ENCODE measurements around the gene PEX5L. TPM values are rescaled to one million over a fixed set of nuclear protein-coding genes. Genes with fewer than 3 reads are reported as not detected.
A peak's percentile ranks its signal among the peaks of the same experiment; 100 is the strongest.

Gene PEX5L
- polyA plus RNA-seq, 1 experiment = 0.14 TPM

DNA sequence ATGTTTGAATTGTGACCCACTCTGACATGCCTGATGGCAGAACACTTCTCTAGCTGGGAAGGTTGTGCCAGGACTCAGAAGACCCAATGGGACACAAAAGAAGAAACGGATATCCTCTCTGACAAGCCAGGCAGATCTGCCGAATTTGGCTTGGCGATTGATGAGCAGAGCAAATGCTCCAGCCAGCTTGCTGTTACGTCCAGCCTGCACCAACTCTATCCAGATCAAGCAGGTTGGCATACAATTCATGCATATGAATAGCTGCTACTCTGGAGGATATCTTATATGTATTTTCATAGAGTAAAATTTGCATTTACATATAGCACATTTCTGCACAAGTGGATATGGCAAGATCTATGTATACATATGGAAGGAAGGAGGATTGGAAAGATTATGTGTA is 102.8 kb downstream of the PEX5L start:
- DNase-seq (ENCODE audit: low read depth, low spot score) = no peak
- TF ChIP-seq, protein P1, sequence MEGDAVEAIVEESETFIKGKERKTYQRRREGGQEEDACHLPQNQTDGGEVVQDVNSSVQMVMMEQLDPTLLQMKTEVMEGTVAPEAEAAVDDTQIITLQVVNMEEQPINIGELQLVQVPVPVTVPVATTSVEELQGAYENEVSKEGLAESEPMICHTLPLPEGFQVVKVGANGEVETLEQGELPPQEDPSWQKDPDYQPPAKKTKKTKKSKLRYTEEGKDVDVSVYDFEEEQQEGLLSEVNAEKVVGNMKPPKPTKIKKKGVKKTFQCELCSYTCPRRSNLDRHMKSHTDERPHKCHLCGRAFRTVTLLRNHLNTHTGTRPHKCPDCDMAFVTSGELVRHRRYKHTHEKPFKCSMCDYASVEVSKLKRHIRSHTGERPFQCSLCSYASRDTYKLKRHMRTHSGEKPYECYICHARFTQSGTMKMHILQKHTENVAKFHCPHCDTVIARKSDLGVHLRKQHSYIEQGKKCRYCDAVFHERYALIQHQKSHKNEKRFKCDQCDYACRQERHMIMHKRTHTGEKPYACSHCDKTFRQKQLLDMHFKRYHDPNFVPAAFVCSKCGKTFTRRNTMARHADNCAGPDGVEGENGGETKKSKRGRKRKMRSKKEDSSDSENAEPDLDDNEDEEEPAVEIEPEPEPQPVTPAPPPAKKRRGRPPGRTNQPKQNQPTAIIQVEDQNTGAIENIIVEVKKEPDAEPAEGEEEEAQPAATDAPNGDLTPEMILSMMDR (IDR thresholded peaks at IDR 0.05; ENCODE audit: low read depth, low read length) = no peak
- Histone ChIP-seq H3K9me3 (ENCODE audit: control insufficient read depth, insufficient read depth, low read length) (no peaks in the 10 kb centered on the region), H3K27me3 (ENCODE audit: control insufficient read depth, insufficient read depth, low read length) (no peaks in the 10 kb centered on the region), H3K4me3 (ENCODE audit: low read depth, low read length) (no peak overlapping the region), H3K27ac (ENCODE audit: low read depth, low read length) (no peak overlapping the region)
- POLR2A ChIA-PET = no interaction called here
- CTCF ChIA-PET = interaction anchor here (1.3 kb wide), 1 partner anchor 661 kb away, joined by 3 read pairs; no protein-coding TSS in a partner anchor

- CTCF ChIA-PET = interaction anchor here (2.2 to 7.4 kb wide), 2 partner anchors 182 to 664 kb away, joined by 5 to 172 read pairs; no protein-coding TSS in a partner anchor
- Histone ChIP-seq H3K27me3 (ENCODE audit: control insufficient read depth, insufficient read depth, low read length) (no peaks in the 10 kb centered on the region), H3K9me3 (ENCODE audit: control insufficient read depth, insufficient read depth, low read length) (no peaks in the 10 kb centered on the region), H3K27ac (ENCODE audit: low read depth, low read length) (no peak overlapping the region), H3K4me3 (ENCODE audit: low read depth, low read length) (no peak overlapping the region)
- DNase-seq (ENCODE audit: low read depth, low spot score) = no peak
- TF ChIP-seq, protein P1 (IDR thresholded peaks at IDR 0.05; ENCODE audit: low read depth, low read length) = no peak
- POLR2A ChIA-PET = no interaction called here
These were observed 103.7 kb downstream of the PEX5L start for GRCh38 chr3:179933080-179933479.

GRCh38 chr3:179932674-179933073 is 104.1 kb downstream of the PEX5L start:
- Histone ChIP-seq H3K9me3 (ENCODE audit: control insufficient read depth, insufficient read depth, low read length) (no peaks in the 10 kb centered on the region), H3K4me3 (ENCODE audit: low read depth, low read length) (no peak overlapping the region), H3K27me3 (ENCODE audit: control insufficient read depth, insufficient read depth, low read length) (no peaks in the 10 kb centered on the region), H3K27ac (ENCODE audit: low read depth, low read length) (no peak overlapping the region)
- POLR2A ChIA-PET = no interaction called here
- CTCF ChIA-PET = interaction anchor here (1.6 to 7.4 kb wide), 3 partner anchors 9 to 664 kb away, joined by 4 to 172 read pairs (median 5); no protein-coding TSS in a partner anchor
- no peak for DNase-seq (ENCODE audit: low read depth, low spot score)
- TF ChIP-seq, protein P1 (IDR thresholded peaks at IDR 0.05; ENCODE audit: low read depth, low read length) = no peak

GRCh38 chr3:179929091-179929529 is 107.6 kb downstream of the PEX5L start:
- TF ChIP-seq, protein P1 (IDR thresholded peaks at IDR 0.05; ENCODE audit: low read depth, low read length) = peak; percentile 91
- CTCF ChIA-PET = interaction anchor here (0.6 to 7.4 kb wide), 67 partner anchors 11 to 1383 kb away, joined by 3 to 172 read pairs (median 4); partner anchors contain the start of genes CCDC39 and TTC14
- Histone ChIP-seq H3K4me3 (ENCODE audit: low read depth, low read length) (no peak overlapping the region), H3K27me3 (ENCODE audit: control insufficient read depth, insufficient read depth, low read length) (no peaks in the 10 kb centered on the region), H3K27ac (ENCODE audit: low read depth, low read length) (no peak overlapping the region), H3K9me3 (ENCODE audit: control insufficient read depth, insufficient read depth, low read length) (no peaks in the 10 kb centered on the region)
- DNase-seq (ENCODE audit: low read depth, low spot score) = peak; percentile 36
- POLR2A ChIA-PET = interaction anchor here (0.9 to 1.0 kb wide), 2 partner anchors 667 to 673 kb away, joined by 3 read pairs; partner anchors contain the start of gene TTC14

DNA sequence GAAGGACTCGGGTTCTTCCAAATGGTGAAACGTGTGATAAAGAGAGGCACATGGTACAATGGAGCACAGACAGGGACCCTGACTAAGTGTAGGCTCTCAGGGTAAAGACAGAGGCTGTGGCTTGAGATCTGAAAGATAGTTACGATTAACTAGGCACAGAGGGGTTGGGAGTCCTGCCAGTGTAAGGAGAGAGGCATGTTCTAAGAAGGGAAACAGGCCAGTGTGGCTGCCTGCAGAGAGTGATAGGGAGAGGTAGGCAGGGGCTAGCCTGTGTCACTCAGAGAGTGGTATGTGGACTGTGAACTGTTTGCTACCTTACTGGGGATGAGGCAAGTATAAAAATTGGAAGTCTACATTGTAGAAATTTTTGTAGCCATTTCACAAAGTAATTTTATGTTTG is 109.5 kb downstream of the PEX5L start:
- ChIA-PET CTCF (interaction anchor here (0.6 to 7.4 kb wide), 7 partner anchors 9 to 674 kb away, joined by 3 to 172 read pairs (median 7); partner anchors contain the start of gene TTC14), POLR2A (no interaction called here)
- Histone ChIP-seq H3K27ac (ENCODE audit: low read depth, low read length) (no peak overlapping the region), H3K27me3 (ENCODE audit: control insufficient read depth, insufficient read depth, low read length) (no peaks in the 10 kb centered on the region), H3K9me3 (ENCODE audit: control insufficient read depth, insufficient read depth, low read length) (no peaks in the 10 kb centered on the region), H3K4me3 (ENCODE audit: low read depth, low read length) (no peak overlapping the region)
- no peak for DNase-seq (ENCODE audit: low read depth, low spot score)
- TF ChIP-seq, protein P1 (IDR thresholded peaks at IDR 0.05; ENCODE audit: low read depth, low read length) = no peak
